SK-N-MC (cell line): ENCODE results near the gene SLFN14.
"Not testable (repeated sequence)": the region's sequence is repeated elsewhere in the genome, so short reads cannot be mapped to it uniquely, and the experiment has no call there.

Source experiments
- EZH2 ChIP-seq: fragments of 200-600 bp; sonication (generic); IDR thresholded peaks from one replicate; pipeline ENCODE4 v1.6.1; 2017; ENCODE audit warnings: antibody characterized with exemption
- FOXP2 ChIP-seq: optimal IDR thresholded peaks from 2 replicates; pipeline ENCODE3; 2011; ENCODE audit warnings: mild to moderate bottlenecking, moderate library complexity; ENCODE audit not compliant: insufficient read depth; ENCODE audit errors: extremely low read length, control extremely low read depth
- POLR2AphosphoS5 ChIP-seq: IDR thresholded peaks from 2 replicates; pipeline ENCODE4 v1.6.1; 2012; ENCODE audit warnings: mild to moderate bottlenecking, low read depth, low read length, borderline replicate concordance

DNA sequence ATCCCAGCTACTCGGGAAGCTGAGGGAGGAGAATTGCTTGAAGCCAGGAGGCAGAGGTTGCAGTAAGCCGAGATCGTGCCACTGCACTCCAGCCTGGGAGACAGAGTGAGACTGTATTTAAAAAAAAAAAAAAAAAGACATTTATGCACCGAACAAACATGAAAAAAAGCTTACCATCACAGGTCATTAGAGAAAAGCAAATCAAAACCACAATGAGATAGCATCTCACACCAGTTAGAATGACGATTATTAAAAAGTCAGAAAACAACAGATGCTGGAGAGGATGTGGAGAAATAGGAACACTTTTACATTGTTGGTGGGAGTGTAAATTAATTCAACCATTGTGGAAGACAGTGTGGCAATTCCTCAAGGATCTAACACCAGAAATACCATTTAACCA is 42.2 kb downstream of the SLFN14 start:
- TF ChIP-seq EZH2, POLR2AphosphoS5, FOXP2: not testable (repeated sequence)
